Measurements from ENCODE around the gene IGSF22. TPM values are rescaled to one million over a fixed set of nuclear protein-coding genes. Genes with fewer than 3 reads are reported as not detected.
A peak's percentile ranks its signal among the peaks of the same experiment; 100 is the strongest.

Gene IGSF22
- total RNA-seq, 1 donor = 1.3 TPM

- peak; percentile 76 for TF ChIP-seq CTCF (IDR thresholded peaks at IDR 0.05; ENCODE audit: insufficient read depth, low read depth, low read length)
- H3K4me3 ChIP-seq (ENCODE audit: low read depth, low read length) = peak overlapping the region; percentile 65
- DNase-seq (ENCODE audit: low read depth) = peak; percentile 30
These were observed 4.3 kb downstream of the IGSF22 start for GRCh38 chr11:18721561-18722292.

- peak; percentile 48 for DNase-seq (ENCODE audit: low read depth)
- no peak for TF ChIP-seq CTCF (IDR thresholded peaks at IDR 0.05; ENCODE audit: insufficient read depth, low read depth, low read length)
- peak overlapping the region; percentile 65 for H3K4me3 ChIP-seq (ENCODE audit: low read depth, low read length)
These were observed 5.0 kb downstream of the IGSF22 start for GRCh38 chr11:18720808-18721560.

GRCh38 chr11:18720091-18720807 lies 5.7 kb downstream of the IGSF22 start:
- DNase-seq (ENCODE audit: low read depth) = no peak
- no peak for TF ChIP-seq CTCF (IDR thresholded peaks at IDR 0.05; ENCODE audit: insufficient read depth, low read depth, low read length)
- no peak overlapping the region for H3K4me3 ChIP-seq (ENCODE audit: low read depth, low read length)

GRCh38 chr11:18715476-18715875 lies 10.5 kb downstream of the IGSF22 start:
- DNase-seq (ENCODE audit: low read depth) = no peak
- H3K4me3 ChIP-seq (ENCODE audit: low read depth, low read length) = no peak overlapping the region
- TF ChIP-seq CTCF (IDR thresholded peaks at IDR 0.05; ENCODE audit: insufficient read depth, low read depth, low read length) = no peak

GRCh38 chr11:18714443-18714780 lies 11.6 kb downstream of the IGSF22 start:
- no peak overlapping the region for H3K4me3 ChIP-seq (ENCODE audit: low read depth, low read length)
- no peak for TF ChIP-seq CTCF (IDR thresholded peaks at IDR 0.05; ENCODE audit: insufficient read depth, low read depth, low read length)
- no peak for DNase-seq (ENCODE audit: low read depth)

GRCh38 chr11:18713646-18714442 lies 12.1 kb downstream of the IGSF22 start:
- no peak for DNase-seq (ENCODE audit: low read depth)
- no peak overlapping the region for H3K4me3 ChIP-seq (ENCODE audit: low read depth, low read length)
- no peak for TF ChIP-seq CTCF (IDR thresholded peaks at IDR 0.05; ENCODE audit: insufficient read depth, low read depth, low read length)

All from fibroblast of villous mesenchyme (primary cell).